AG10803 (cell line): ENCODE data around the gene GAD2.

Experiments used
- DNase-seq: peaks from one replicate; pipeline ENCODE4 v3.0.0; 2010; ENCODE audit warnings: low read depth
- H3K4me3 ChIP-seq: 2 replicates; pipeline ENCODE4 v1.5.1; 2011; ENCODE audit warnings: mild to moderate bottlenecking, low read length, control low read depth
- TF ChIP-seq, protein P1 (sequence below): conservative IDR thresholded peaks from 2 replicates; pipeline ENCODE4 v1.5.1; 2011; ENCODE audit warnings: mild to moderate bottlenecking, low read length, control low read depth, inconsistent platforms

The GAD2 gene

DNA sequence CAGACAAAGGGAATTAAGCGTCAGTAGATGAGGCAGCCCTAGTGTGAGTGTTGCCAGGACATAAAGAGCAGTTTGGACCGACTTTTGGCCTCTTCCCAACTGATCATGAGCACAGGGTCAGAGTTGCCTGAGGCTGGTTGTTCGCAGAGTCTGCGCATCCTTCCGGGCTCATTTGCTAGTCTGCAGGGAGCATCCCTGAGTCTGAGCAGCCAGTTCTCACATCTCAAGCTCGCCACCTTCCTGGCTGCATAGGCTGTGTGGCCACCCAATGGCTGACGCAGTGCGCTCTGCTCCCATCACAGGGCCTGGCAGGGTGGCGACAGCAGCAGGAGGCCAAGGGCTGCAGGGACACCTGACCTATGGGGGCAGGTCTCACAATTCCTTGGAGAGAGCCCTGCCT is 5.0 kb downstream of the GAD2 start:
- no peak overlapping the region for H3K4me3 ChIP-seq
- DNase-seq = no peak
- TF ChIP-seq, protein P1, sequence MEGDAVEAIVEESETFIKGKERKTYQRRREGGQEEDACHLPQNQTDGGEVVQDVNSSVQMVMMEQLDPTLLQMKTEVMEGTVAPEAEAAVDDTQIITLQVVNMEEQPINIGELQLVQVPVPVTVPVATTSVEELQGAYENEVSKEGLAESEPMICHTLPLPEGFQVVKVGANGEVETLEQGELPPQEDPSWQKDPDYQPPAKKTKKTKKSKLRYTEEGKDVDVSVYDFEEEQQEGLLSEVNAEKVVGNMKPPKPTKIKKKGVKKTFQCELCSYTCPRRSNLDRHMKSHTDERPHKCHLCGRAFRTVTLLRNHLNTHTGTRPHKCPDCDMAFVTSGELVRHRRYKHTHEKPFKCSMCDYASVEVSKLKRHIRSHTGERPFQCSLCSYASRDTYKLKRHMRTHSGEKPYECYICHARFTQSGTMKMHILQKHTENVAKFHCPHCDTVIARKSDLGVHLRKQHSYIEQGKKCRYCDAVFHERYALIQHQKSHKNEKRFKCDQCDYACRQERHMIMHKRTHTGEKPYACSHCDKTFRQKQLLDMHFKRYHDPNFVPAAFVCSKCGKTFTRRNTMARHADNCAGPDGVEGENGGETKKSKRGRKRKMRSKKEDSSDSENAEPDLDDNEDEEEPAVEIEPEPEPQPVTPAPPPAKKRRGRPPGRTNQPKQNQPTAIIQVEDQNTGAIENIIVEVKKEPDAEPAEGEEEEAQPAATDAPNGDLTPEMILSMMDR = no peak

DNA sequence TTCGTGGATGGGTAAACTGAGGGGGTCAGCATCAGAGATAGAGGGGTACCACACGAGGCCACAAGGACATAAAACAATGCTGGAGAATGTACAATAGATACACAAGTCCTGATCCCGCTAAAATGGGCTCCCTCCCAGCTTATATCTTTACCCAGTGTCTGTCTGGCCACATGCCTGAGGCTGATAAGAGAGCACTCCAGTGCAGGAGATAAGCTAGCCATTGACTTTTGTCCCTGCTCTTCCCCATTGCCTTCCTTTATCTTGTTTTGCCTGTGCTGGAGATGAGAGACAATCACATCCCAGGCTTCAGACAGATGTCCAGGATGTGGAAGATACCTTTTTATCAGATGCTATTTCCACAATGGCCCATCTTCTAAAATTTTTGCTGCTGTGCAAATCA is 6.0 kb downstream of the GAD2 start:
- TF ChIP-seq, protein P1 = no peak
- no peak overlapping the region for H3K4me3 ChIP-seq
- no peak for DNase-seq

DNA sequence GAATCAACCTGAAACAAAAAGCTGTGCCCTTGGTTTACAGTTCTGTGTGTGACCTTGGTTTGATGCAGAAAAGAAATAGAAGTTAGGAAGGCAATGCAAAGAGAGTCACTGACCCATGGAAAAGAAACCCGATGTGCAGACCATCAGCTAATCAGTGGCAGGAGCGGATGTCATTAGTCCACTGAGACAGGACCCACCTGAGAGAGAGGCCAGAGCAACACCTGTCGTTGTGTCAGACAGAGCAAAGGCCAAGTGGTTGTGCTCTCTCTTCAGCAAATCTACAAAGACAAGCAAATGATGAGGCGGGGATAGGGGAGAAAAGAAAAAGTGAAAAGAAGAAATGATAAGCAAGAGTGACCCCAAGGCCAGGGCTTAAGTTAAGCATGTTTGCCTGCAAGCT is 8.7 kb downstream of the GAD2 start:
- DNase-seq = no peak
- no peak overlapping the region for H3K4me3 ChIP-seq
- TF ChIP-seq, protein P1 = no peak

DNA sequence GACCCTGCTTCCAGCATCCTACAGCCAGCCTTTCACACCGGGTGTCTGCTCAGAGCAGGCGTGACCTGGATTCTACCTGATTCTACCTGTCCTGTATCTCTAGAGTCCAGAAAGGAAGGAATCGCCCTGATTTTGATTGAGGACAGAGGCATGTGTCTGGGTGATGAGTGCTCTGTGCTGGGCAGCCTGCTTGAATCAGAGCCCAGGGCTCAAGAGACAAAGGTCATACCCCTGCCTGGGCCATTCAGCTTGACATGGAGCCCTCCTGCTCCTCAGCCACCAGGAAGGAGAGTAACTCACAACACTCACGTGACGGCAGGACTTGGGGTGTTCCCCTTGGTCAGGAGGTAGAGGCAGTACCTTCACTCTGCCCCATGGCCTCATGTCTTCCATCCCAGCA is 11.2 kb downstream of the GAD2 start:
- TF ChIP-seq, protein P1 = no peak
- H3K4me3 ChIP-seq = no peak overlapping the region
- no peak for DNase-seq

DNA sequence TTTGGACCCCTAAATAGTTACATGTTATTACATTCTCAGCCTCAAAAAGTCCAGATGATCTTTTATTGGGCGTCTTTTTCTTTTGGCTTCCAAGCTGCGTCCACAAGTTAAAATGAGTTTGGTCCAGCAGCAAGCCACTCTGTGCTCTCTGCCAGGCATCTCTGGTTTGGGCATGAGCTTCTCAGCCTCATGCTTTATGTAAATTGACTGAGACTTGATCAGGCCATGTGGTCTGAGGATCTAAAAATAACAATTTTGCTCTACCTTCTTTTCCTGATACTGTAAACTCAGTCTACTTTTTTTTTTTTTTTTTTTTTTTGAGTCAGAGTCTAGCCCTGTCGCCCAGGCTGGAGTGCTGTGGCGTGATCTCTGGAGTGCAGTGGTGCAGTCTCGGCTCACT is 15.6 kb downstream of the GAD2 start:
- TF ChIP-seq, protein P1 = no peak
- DNase-seq = no peak
- no peak overlapping the region for H3K4me3 ChIP-seq

DNA sequence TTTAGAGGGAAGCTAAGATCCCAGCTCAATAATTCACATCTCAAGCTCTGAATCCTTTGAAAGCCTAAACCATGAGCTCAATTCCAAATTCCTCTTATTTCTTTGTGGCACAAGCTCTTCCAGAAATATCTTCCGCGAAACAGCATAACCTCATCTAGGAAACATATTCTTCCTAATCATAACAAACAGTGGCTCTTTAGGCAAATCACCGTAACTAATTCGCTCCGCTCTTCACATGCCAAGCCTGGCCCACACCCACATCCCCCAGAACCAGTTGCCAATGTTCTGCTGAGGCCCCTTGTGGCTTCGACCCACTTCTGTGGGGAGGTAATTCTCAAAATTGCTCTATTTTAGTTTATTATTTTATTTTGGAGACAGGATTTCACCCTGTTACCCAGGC is 19.2 kb downstream of the GAD2 start:
- DNase-seq = no peak
- TF ChIP-seq, protein P1 = no peak
- H3K4me3 ChIP-seq = no peak overlapping the region

DNA sequence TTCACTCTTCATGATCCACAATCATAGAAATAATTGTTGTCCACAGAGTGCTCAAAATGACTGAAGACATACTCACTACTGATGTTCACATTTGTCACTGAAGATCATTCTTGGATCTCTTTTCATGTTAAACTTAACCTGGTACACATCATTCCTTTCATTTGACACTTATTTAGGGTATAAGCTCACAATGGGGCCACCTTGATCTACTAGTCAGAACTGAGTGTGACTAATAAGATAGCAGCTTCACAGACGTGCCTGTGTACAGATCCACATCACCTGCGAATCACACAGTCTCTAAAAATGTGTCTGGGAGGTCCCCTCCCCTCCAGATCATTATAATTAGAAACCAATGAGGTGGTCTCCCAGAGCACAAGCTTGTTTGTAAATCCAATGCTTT is 21.8 kb downstream of the GAD2 start:
- TF ChIP-seq, protein P1 = no peak
- no peak for DNase-seq
- H3K4me3 ChIP-seq = no peak overlapping the region
